Measurements from ENCODE around the gene MSRB1. TPM values are rescaled to one million over a fixed set of nuclear protein-coding genes. Genes with fewer than 3 reads are reported as not detected.

Gene MSRB1
- total RNA-seq, 1 donor from 2014 or later = 32.9 TPM

DNA sequence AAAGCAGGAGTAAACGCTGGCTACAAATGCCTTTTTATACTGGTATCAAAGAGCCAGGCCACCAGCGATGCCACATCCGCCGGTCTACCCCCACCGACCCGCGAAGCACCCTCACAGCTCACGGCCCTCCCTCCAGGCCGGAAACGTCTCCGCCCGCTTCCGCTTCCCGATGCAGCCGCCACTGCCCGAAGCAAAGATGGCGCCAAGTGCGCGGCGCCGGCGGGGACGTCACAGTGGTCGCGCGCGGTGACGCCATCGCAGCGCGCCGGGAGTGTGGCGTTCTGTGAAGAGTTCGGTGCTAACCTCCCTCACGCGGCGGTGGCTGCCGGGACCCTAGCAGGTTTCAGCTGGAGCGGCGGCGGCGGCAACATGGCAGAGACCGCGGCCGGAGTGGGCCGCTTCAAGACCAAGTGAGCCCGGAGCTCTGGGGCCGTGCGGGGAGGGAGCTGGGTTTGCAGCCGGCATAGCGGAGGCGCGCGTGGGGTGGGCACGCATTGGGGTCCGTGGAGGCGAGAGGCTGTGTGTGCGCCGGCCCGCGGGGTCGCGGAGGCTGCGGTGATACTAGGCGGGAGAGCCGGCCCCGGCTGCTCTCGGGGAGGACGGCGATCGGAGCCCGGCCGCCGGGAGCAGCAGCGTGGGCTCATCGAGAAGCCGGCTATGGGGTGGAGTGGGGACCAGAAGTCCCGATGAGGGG is 28.9 kb upstream of the MSRB1 start, which contains the start of gene TBL3:
Gene TBL3 (plus strand): TSS at position 258 of the 694 bp plus-strand sequence. CDS start 112 bp downstream, at position 370.
- H3K4me1 ChIP-seq = peaks cover 14 to 16% of the 10 kb centered on the region in 2 donors
- H3K27me3 ChIP-seq = no peaks in the 10 kb centered on the region
- H3K27ac ChIP-seq = peak within 1 kb of the TSS; percentile 90 to 93
- no peaks in the 10 kb centered on the region for H3K9me3 ChIP-seq
- H3K4me3 ChIP-seq = peak within 1 kb of the TSS; percentile 90 to 95
- H3K36me3 ChIP-seq = peaks cover 26 to 28% of the 10 kb centered on the region in 2 donors
- intact Hi-C loops (cut with DNase I) = loop anchor here (5.0 kb wide), 1 partner anchor 250 kb away; the partner anchor contains the start of gene E4F1
- DNase-seq (ENCODE audit: low spot score in 2 of 2) = peak; percentile 70 to 97
- TF ChIP-seq, protein P1, sequence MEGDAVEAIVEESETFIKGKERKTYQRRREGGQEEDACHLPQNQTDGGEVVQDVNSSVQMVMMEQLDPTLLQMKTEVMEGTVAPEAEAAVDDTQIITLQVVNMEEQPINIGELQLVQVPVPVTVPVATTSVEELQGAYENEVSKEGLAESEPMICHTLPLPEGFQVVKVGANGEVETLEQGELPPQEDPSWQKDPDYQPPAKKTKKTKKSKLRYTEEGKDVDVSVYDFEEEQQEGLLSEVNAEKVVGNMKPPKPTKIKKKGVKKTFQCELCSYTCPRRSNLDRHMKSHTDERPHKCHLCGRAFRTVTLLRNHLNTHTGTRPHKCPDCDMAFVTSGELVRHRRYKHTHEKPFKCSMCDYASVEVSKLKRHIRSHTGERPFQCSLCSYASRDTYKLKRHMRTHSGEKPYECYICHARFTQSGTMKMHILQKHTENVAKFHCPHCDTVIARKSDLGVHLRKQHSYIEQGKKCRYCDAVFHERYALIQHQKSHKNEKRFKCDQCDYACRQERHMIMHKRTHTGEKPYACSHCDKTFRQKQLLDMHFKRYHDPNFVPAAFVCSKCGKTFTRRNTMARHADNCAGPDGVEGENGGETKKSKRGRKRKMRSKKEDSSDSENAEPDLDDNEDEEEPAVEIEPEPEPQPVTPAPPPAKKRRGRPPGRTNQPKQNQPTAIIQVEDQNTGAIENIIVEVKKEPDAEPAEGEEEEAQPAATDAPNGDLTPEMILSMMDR (IDR thresholded peaks at IDR 0.05) = no peak

- DNase-seq (ENCODE audit: low spot score in 2 of 2) = no peak
- intact Hi-C loops (cut with DNase I) = loop anchor here (10.0 kb wide), 1 partner anchor 546 kb away; the partner anchor contains the start of gene ATP6V0C
- H3K27ac ChIP-seq = no peak overlapping the region
- TF ChIP-seq, protein P1 (IDR thresholded peaks at IDR 0.05) = no peak
- no peak overlapping the region for H3K4me3 ChIP-seq
- H3K4me1 ChIP-seq = peaks cover 16 to 24% of the 10 kb centered on the region in 2 donors
- H3K36me3 ChIP-seq = peaks cover 1 to 7% of the 10 kb centered on the region in 2 donors
- no peaks in the 10 kb centered on the region for H3K27me3 ChIP-seq
- no peaks in the 10 kb centered on the region for H3K9me3 ChIP-seq
Observed at GRCh38 chr16:1968146-1968953, 25.4 kb upstream of the MSRB1 start.

DNA sequence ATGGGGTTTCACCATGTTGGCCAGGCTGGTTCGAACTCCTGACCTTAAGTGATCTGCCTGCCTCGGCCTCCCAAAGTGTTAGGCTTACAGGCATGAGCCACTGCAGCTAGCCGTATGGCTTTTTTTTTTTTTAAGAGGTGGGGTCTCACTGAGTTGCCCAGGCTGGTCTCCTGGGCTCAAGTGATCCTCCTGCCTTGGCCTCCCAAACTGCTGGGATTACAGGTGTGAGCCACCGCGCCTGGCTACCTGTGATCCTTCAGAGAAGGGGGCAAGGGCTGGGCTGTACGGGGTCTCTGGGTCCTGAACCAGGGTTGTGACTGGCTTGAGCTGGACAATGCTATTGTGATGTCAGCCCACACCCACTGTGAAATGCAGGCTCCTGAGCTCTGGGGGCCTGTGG is 23.5 kb upstream of the MSRB1 start, which contains the start of gene RNF151:
Gene RNF151 (plus strand): TSS at position 397 of the 400 bp plus-strand sequence. CDS start 26 bp downstream, outside the sequence.
- H3K36me3 ChIP-seq = peaks cover 20 to 26% of the 10 kb centered on the region in 2 donors
- H3K27ac ChIP-seq = peak within 1 kb of the TSS; percentile 99
- peak within 1 kb of the TSS; percentile 92 to 94 for H3K4me3 ChIP-seq
- H3K4me1 ChIP-seq = peaks cover 6 to 17% of the 10 kb centered on the region in 2 donors
- intact Hi-C loops (cut with DNase I) = loop anchor here (10.0 kb wide), 1 partner anchor 548 kb away; the partner anchor contains the start of gene ATP6V0C
- DNase-seq (ENCODE audit: low spot score in 2 of 2) = no peak
- H3K9me3 ChIP-seq = no peaks in the 10 kb centered on the region
- TF ChIP-seq, protein P1 (IDR thresholded peaks at IDR 0.05) = no peak
- H3K27me3 ChIP-seq = no peaks in the 10 kb centered on the region

GRCh38 chr16:1965396-1966001 is 22.5 kb upstream of the MSRB1 start:
- H3K36me3 ChIP-seq = peaks cover 24 to 29% of the 10 kb centered on the region in 2 donors
- H3K9me3 ChIP-seq = no peaks in the 10 kb centered on the region
- intact Hi-C loops (cut with DNase I) = loop anchor here (10.0 kb wide), 1 partner anchor 549 kb away; the partner anchor contains the start of gene ATP6V0C
- peak overlapping the region; percentile 92 to 94 for H3K4me3 ChIP-seq
- peak overlapping the region; percentile 99 for H3K27ac ChIP-seq
- peaks cover 2 to 13% of the 10 kb centered on the region in 2 donors for H3K4me1 ChIP-seq
- TF ChIP-seq, protein P1 (IDR thresholded peaks at IDR 0.05) = no peak
- DNase-seq (ENCODE audit: low spot score in 2 of 2) = no peak
- H3K27me3 ChIP-seq = no peaks in the 10 kb centered on the region

All from ascending aorta (tissue), 2 donors.